ENCODE results near the gene ILKAP.

GRCh38 chr2:238135601-238136150 is 67.8 kb downstream of the ILKAP start:
- TF ChIP-seq CTCF (IDR thresholded peaks at IDR 0.05) = no peak
- TF ChIP-seq EZH2 (IDR thresholded peaks at IDR 0.05; ENCODE audit: borderline replicate concordance, insufficient read depth, low read depth, low read length, poor library complexity, severe bottlenecking) = no peak
